ENCODE results near the gene ACTR3. TPM values are rescaled to one million over a fixed set of nuclear protein-coding genes. Genes with fewer than 3 reads are reported as not detected.
A peak's percentile ranks its signal among the peaks of the same experiment; 100 is the strongest.

ACTR3 gene
- total RNA-seq, 1 experiment from 2014 or later = 180 TPM

- no peaks in the 10 kb centered on the region for H3K4me1 ChIP-seq (ENCODE audit: insufficient read depth, low read length)
- H3K18ac ChIP-seq (ENCODE audit: insufficient read length, low read depth, low read length) = no peak overlapping the region
- no peak overlapping the region for H3K27ac ChIP-seq (ENCODE audit: insufficient read length, low read depth, low read length)
- H2BK120ac ChIP-seq (ENCODE audit: low read depth, low read length, poor library complexity, severe bottlenecking) = no peak overlapping the region
- no peaks in the 10 kb centered on the region for H3K27me3 ChIP-seq (ENCODE audit: insufficient read depth, low read length)
- H3K27me3 Mint-ChIP-seq (ENCODE audit: low read depth) = no peaks in the 10 kb centered on the region
- no peaks in the 10 kb centered on the region for H3K79me1 ChIP-seq (ENCODE audit: insufficient read depth, low read depth, low read length, poor library complexity, severe bottlenecking)
- H3K23ac ChIP-seq (ENCODE audit: insufficient read length, low read depth, low read length) = no peak overlapping the region
- no peak overlapping the region for H4K91ac ChIP-seq (ENCODE audit: insufficient read length, low read depth, low read length)
- no peak overlapping the region for H4K8ac ChIP-seq (replicated peaks; ENCODE audit: insufficient read length, low read depth, low read length)
- no peaks in the 10 kb centered on the region for H3K23me2 ChIP-seq (ENCODE audit: insufficient read length, low read depth, low read length, poor library complexity, severe bottlenecking)
- H3K36me3 Mint-ChIP-seq (ENCODE audit: insufficient read depth in 1 of 3, low read depth in 3 of 3) = no peaks in the 10 kb centered on the region
- DNase-seq = peak; percentile 57
- no peak overlapping the region for H2BK12ac ChIP-seq (ENCODE audit: insufficient read length, low read depth, low read length)
- no peak overlapping the region for H2BK20ac ChIP-seq (ENCODE audit: low read depth, low read length, poor library complexity, severe bottlenecking)
- no peaks in the 10 kb centered on the region for H3K4me1 Mint-ChIP-seq
- no peaks in the 10 kb centered on the region for H3K79me2 ChIP-seq (ENCODE audit: insufficient read depth, low read length)
- H3K9me3 Mint-ChIP-seq = no peaks in the 10 kb centered on the region
- H3K4ac ChIP-seq (ENCODE audit: low read depth, low read length) = no peak overlapping the region
- no peaks in the 10 kb centered on the region for H4K20me1 ChIP-seq (ENCODE audit: control insufficient read depth, insufficient read depth, insufficient read length)
- no peak overlapping the region for H2BK15ac ChIP-seq (ENCODE audit: low read depth, low read length)
- no peak overlapping the region for H4K5ac ChIP-seq (ENCODE audit: insufficient read length, low read depth, low read length)
- H3K14ac ChIP-seq (ENCODE audit: insufficient read depth, low read length) = no peak overlapping the region
- no peak overlapping the region for H2AK5ac ChIP-seq (ENCODE audit: insufficient read length, low read length)
- H3K56ac ChIP-seq (ENCODE audit: insufficient read length, low read depth, low read length) = no peak overlapping the region
- no peak overlapping the region for H3K4me2 ChIP-seq (ENCODE audit: insufficient read depth, insufficient read length, low read length)
- TF ChIP-seq, protein P1, sequence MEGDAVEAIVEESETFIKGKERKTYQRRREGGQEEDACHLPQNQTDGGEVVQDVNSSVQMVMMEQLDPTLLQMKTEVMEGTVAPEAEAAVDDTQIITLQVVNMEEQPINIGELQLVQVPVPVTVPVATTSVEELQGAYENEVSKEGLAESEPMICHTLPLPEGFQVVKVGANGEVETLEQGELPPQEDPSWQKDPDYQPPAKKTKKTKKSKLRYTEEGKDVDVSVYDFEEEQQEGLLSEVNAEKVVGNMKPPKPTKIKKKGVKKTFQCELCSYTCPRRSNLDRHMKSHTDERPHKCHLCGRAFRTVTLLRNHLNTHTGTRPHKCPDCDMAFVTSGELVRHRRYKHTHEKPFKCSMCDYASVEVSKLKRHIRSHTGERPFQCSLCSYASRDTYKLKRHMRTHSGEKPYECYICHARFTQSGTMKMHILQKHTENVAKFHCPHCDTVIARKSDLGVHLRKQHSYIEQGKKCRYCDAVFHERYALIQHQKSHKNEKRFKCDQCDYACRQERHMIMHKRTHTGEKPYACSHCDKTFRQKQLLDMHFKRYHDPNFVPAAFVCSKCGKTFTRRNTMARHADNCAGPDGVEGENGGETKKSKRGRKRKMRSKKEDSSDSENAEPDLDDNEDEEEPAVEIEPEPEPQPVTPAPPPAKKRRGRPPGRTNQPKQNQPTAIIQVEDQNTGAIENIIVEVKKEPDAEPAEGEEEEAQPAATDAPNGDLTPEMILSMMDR (conservative IDR thresholded peaks at IDR 0.05) = peak; percentile 80
- H3T11ph ChIP-seq (ENCODE audit: low read length) = no peak overlapping the region
- no peak overlapping the region for H3K9ac ChIP-seq (ENCODE audit: extremely low read depth, insufficient read length, low read length)
- no peak overlapping the region for H3K27ac Mint-ChIP-seq
- no peak overlapping the region for H3K4me3 Mint-ChIP-seq
- H3K9me3 ChIP-seq (ENCODE audit: control insufficient read depth, low read depth, low read length) = no peaks in the 10 kb centered on the region
- no CpG with 5 or more reads among the region's 1 CpG for WGBS (ENCODE audit: extremely low coverage, insufficient read length, low lambda C conversion rate)
- no peak overlapping the region for H2AFZ ChIP-seq (ENCODE audit: low read length)
- H2BK5ac ChIP-seq (ENCODE audit: insufficient read length, low read length) = no peak overlapping the region
These were observed 75.8 kb downstream of the ACTR3 start for GRCh38 chr2:113965644-113966043.
